HG03558 (cell line): ENCODE results near the gene DHRSX.
"Not testable (repeated sequence)": the region's sequence is repeated elsewhere in the genome, so short reads cannot be mapped to it uniquely, and the experiment has no call there.

ENCODE experiments used
- ATAC-seq: cut with Tn5 transposase; IDR thresholded peaks from one replicate; pipeline ENCODE4 v1.9.1; 2021; ENCODE audit warnings: moderate number of reproducible peaks; ENCODE audit not compliant: unreplicated experiment; ENCODE audit errors: extremely low read depth

Gene DHRSX

DNA sequence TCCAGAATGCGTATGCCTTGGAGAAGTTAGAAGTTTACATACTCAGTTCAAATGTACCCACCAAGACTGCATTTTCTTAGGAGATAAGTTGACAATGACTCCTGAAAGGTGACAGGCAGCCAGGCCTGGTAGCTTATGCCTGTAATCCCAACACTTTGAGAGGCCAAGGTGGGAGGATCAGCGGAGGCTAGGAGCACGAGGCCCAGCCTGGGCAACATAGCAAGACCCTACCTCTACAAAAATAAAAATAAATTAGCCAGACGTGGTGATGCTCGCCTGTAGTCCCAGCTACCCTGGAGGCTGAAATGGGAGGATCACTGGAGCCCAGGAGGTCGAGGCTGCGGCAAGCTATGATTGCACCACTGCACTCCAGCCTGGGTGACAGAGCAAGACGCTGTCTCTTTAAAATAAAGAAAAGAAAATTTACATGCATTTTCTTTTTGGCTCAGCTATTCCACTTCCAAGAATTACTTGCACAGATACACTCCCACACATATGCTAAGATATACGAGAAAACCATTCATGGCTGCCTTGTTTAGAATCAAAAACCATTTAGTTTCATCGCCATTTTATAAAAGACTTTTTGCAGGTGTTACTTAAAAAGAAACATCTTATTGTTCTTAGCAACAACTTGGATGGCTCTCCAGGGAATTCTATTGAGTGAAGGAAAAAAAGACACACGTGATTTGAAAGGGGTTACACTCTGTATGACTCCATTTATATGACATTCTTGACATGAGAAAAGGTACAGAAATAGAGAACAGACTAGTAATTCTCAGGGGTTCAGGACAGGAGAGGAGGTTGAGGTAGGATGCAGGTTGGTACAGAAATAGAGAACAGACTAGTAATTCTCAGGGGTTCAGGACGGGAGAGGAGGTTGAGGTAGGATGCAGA lies 66.3 kb downstream of the DHRSX start:
- no peak for ATAC-seq

- no peak for ATAC-seq
These were observed 68.4 kb downstream of the DHRSX start for GRCh38 chrX:2432298-2432863.

GRCh38 chrX:2430265-2430825 lies 70.4 kb downstream of the DHRSX start:
- ATAC-seq, result no peak

GRCh38 chrX:2427737-2428136 lies 73.0 kb downstream of the DHRSX start:
- no peak for ATAC-seq

DNA sequence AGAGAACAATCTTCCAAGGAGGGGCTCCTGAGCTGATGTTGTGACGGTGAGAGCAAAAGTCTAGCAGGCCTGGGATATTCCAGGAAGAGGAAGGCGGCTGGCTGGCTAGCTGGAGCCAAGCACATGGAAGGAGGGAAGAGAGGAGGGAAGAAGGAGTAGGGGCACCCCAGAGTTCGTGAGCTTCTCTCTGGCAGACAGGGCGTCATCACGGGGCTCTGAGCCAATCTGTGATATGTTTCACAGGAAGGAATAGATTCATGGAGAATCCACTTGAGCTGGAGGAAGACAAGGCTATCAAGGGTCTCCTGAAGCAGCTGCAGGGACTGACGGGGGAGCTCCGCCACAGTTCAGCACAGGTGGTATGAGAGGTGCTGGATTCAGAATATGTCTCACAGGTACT lies 73.6 kb downstream of the DHRSX start:
- ATAC-seq, result no peak

DNA sequence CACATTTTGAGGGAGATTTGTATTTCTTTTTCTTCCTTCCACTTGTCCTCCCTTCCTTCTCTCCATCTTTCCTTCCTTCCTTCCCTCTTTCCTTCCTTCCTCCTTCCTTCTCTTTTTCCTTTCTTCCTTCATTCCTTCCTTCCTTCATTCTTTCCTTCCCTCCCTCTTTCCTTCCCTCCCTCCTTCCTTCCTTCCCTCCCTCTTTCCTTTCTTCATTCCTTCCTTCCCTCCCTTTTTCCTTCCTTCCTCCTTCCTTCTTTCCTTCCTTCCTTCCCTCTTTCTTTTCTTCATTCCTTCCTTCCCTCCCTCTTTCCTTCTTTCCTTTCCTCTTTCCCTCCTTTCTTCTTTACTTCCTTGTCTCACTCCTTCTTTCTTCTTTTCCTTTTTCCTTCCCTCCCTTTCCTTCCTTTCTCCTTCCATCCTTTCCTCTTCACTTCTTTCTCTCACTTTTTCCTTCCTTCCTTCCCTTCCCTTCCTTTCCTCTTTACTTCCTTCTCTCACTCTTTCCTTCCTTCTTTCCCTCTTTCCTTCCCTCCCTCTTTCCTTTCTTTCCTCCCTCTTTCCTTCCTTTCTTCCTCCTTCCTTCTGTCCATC lies 74.4 kb downstream of the DHRSX start:
- ATAC-seq, result no peak

DNA sequence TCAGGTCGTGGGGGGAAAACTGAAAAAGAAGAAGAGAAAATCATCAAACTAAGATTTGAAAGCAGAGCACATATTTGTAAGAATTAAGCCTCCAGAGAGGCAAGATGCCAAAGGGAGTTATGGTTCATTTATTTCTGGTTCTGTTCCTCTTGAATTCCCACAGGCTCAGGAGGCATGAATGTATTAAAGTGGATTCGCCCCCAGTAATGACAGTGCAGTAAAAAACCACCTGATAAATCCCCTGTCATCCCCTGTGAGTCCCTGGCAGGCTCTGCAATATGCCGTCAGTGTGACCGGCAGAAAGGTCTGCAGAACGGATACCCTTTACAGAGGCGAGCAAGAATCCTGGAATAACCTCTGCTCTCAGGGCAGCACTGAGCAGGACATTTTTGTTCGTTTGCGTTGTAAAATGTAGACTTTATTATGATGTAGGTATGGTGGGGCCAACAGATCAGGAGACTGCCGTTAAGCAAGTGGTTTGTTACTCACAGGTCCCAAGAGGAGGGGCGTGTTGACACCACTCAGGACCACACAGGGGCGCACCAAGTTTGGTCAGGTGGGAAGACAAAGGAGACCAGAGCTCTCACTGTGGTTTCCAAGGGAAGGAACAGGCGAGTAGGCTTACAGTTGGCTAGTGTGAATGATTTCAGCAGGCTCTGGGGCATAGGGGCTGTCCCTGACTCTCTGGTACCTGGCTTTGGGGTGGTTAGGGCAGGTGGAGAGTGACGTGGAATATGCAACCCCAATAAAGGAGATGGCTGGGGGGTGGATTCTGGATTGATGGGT lies 75.3 kb downstream of the DHRSX start:
- ATAC-seq, result no peak

DNA sequence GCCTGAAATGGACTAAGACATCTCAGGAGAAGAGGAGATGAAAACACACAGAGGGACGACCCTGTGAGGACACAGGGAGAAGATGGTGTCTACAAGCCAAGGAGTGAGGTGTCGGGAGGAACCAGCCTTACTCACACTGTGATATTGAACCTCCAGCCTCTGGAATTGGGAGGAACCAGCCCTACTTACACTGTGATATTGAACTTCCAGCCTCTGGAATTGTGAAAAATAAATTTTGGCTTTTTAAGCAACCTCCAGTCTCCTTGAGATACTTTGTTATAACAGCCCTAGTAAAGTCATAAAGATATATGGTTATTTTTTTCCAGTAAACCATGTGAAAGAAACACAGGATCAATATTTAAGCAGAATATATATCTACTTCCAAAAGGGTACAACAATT lies 76.5 kb downstream of the DHRSX start:
- no peak for ATAC-seq

- no peak for ATAC-seq
These were observed 76.9 kb downstream of the DHRSX start for GRCh38 chrX:2423899-2424298.

GRCh38 chrX:2423282-2423681 lies 77.5 kb downstream of the DHRSX start:
- no peak for ATAC-seq

GRCh38 chrX:2419418-2419817 lies 81.4 kb downstream of the DHRSX start:
- not testable (repeated sequence) for ATAC-seq

DNA sequence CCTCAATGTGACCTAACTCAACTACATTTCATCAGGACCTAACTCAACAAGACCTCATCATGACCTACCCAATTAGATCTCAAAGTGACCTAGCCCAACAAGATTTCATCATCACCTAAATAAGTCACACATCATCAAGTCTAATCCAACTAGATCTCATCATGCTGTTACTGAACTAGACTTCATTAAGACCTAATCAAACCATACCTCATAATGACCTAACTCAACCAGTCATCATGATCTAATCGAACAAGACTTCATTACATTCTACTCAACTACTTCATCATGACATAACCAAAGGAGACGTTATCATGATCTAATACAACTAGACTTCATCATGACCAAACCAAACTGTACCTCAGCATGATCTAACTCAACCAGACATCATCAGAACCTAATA lies 82.8 kb downstream of the DHRSX start:
- ATAC-seq, result no peak

DNA sequence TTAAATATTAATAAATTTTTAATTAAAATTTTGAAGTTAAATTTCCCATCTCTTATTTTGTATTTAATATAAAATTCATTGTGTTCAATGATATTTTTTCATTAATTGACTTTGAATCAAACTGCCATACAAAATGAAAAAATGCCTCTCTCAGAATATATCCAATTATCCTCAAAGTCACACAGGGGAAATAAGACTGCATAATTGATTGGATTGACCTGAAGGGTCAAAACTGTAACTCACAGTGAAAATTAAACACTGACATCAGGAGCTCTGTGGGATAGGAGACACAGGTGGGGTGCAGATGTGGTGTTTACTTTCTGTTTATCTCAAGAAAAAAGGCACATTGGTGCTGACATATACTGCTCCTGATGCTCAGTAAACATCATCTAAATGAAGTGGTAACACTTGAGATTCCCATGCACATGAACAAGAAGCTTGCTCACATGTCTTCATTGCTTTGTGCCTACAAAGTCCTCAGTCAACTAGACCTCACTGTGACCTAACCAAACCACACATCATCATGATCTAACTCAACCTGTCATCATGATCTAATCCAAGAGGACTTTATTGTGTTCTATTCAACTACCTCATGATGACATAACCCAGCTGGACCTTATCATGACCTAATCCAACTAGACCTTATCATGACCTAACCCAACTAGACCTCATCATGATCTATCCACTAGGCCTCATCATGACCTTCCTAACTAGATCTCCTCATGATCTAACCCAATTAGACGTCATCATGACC lies 83.7 kb downstream of the DHRSX start:
- ATAC-seq, result no peak

GRCh38 chrX:2414384-2414783 lies 86.4 kb downstream of the DHRSX start:
- ATAC-seq, result no peak

GRCh38 chrX:2413969-2414368 lies 86.8 kb downstream of the DHRSX start:
- ATAC-seq, result no peak

DNA sequence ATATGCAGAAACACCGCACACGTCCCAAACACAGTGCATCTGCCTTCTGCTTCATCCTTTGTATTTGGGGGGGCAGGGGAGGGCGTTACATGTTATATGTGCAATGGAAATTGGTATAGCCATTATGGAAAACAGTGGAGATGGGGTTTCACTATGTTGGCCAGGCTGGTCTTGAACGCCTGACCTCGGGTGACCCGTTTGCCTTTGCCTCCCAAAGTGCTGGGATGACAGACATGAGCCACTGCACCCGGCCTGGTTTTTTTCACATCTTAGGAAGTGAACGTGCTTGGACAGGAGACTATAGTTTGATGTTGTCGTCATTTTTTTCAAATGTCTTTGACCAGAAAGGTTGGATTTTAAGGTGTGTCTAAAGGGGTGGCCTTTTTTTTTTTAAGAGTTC lies 88.6 kb downstream of the DHRSX start:
- ATAC-seq, result no peak

DNA sequence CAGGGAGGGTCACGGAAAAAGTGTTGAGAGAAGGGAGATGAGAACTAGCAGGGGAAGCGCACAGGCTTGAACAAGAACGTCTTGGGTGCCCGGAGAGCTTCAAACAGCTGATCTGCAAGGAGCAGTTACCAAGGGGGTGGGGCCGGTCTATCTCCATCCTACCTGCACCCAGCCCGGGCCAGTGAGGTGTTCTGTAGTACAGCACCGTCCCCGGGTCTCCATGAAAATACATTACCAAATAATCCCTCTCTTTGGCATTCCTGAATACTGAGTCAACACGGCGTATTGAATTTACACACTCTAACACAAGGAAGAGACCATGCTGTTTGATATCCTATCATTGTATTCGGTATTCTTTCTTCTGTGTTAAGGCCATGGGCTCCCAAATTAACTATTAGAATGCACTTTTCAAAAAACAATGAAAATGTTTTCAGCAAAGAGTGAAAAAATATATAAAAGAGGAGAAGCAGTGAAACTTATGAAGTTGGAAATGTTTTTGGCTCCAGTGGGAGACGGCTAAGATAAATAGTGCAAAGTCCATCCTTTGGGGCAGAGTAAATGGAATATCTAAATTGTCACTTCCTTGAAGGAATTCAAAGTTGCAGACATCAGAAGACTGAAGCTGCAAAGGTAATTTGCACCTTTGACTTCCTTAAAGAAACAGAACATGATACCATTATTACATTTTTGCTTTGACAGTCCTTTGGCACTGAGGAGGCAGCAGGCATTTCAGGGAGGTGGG lies 90.3 kb downstream of the DHRSX start:
- ATAC-seq, result no peak

DNA sequence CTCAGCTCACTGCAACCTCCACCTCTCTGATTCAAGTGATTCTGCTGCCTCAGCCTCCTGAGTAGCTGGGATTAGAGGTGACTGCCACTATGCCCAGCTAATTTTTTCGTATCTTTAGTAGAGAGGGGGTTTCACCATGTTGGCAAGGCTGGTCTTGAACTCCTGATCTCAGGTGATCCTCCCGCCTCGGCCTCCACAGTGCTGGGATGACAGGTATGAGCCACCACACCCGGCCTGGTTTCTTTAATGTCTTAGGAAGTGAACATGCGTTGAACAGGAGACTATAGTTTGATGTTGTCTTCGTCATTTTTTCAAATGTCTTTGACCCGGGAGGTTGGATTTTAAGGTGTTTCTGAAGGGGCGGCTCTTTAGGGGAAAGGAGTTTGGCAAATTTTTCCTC lies 91.0 kb downstream of the DHRSX start:
- no peak for ATAC-seq

DNA sequence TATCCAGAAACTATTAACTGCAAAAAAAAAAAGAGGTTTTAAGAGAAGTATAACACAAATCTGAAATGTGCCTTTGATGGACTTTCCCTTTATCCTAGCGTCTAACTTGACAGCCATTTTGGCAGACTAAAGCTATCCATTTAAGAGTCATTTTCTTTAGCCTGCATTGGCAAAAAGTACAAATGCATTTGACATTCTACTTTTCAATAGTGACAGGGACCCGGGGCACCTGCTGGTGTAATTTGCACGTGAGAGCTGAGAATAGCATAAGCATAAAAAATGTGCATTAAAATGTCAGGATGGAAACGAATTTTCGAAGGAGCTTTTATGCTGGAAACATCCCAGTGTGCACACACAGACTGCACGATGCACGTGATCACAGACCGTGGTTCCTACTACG lies 91.9 kb downstream of the DHRSX start:
- ATAC-seq, result no peak
